Activated B cell treated with CpG ODN at 0.5 μM for 24 hours (primary cell): Measurements from ENCODE around the gene DCHS1. TPM values are rescaled to one million over a fixed set of nuclear protein-coding genes. Genes with fewer than 3 reads are reported as not detected.

Experiments
- ATAC-seq: fragments of 200-7000 bp; cut with Tn5 transposase; one replicate; pipeline ENCODE4 v1.10.0; 2021; ENCODE audit warnings: low read depth, mild to moderate bottlenecking, moderate library complexity
- CTCF ChIA-PET: fragments of 350-600 bp; sonication (Branson Sonifier 250); formaldehyde crosslinking; loops from one replicate; lab custom pipeline; 2021; ENCODE audit warnings: antibody characterized with exemption; lab: Charles Lee
- POLR2A ChIA-PET: fragments of 350-600 bp; sonication (Branson Sonifier 250); formaldehyde crosslinking; loops from one replicate; lab custom pipeline; 2021; ENCODE audit warnings: antibody characterized with exemption; lab: Charles Lee
- DNase-seq: peaks from one replicate; pipeline ENCODE4 v3.0.0; 2022
- H3K27ac Mint-ChIP-seq: one replicate; pipeline ENCODE4 v1.8.0; 2020; ENCODE audit warnings: mixed read lengths
- H3K27me3 Mint-ChIP-seq: one replicate; pipeline ENCODE4 v1.8.0; 2021; ENCODE audit warnings: mixed read lengths
- H3K36me3 Mint-ChIP-seq: one replicate; pipeline ENCODE4 v1.8.0; 2021; ENCODE audit warnings: low read depth, mixed read lengths
- H3K4me1 Mint-ChIP-seq: one replicate; pipeline ENCODE4 v1.8.0; 2021; ENCODE audit warnings: mixed read lengths
- H3K4me3 Mint-ChIP-seq: one replicate; pipeline ENCODE4 v1.8.0; 2020; ENCODE audit warnings: mild to moderate bottlenecking, mixed read lengths
- H3K9me3 Mint-ChIP-seq: one replicate; pipeline ENCODE4 v1.8.0; 2020; ENCODE audit warnings: mixed read lengths
- intact Hi-C: fragments of 100-400 bp; cut with micrococcal nuclease; formaldehyde crosslinking; loops from one replicate; pipeline ENCODE4 v1.15.1; 2024
- total RNA-seq: library from RNA; stranded (reverse); gene quantifications from 2 replicates; pipeline ENCODE4 v1.2.3, GENCODE V29; 2022
- TF ChIP-seq, protein P1 (sequence below): fragments of 200-600 bp; IDR thresholded peaks from one replicate; pipeline ENCODE4 v1.8.0; 2022; ENCODE audit warnings: antibody characterized with exemption, mild to moderate bottlenecking

DCHS1 gene
- total RNA-seq, 1 donor from 2014 or later: 0.22 TPM

DNA sequence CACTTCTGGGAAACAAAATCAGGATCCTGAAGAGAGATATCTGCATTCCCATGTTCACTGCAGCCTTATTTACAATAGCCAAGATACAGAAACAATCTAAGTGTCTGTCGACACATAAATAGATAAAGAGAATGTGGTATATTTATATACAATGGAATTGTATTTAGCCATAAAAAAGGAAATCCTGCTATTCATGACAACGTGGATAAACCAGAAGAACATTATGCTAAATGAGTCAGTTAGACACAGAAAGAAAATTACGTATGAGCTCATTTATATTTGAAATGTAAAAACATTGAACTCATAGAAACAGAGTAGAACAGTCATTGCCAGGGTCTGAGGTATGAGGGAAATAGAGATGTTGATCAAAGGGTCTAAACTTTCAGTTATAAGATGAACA is 21.4 kb upstream of the DCHS1 start:
- Mint-ChIP-seq H3K4me3 (no peak overlapping the region), H3K27ac (no peak overlapping the region), H3K27me3 (no peaks in the 10 kb centered on the region), H3K36me3 (peaks cover 14% of the 10 kb centered on the region), H3K4me1 (peaks cover 8% of the 10 kb centered on the region), H3K9me3 (no peaks in the 10 kb centered on the region)
- DNase-seq (no peak), ATAC-seq (no peak)
- POLR2A ChIA-PET: interaction anchor here (0.6 kb wide), 1 partner anchor 843 kb away, joined by 3 read pairs; no protein-coding TSS in a partner anchor
- CTCF ChIA-PET: no interaction called here
- TF ChIP-seq, protein P1, sequence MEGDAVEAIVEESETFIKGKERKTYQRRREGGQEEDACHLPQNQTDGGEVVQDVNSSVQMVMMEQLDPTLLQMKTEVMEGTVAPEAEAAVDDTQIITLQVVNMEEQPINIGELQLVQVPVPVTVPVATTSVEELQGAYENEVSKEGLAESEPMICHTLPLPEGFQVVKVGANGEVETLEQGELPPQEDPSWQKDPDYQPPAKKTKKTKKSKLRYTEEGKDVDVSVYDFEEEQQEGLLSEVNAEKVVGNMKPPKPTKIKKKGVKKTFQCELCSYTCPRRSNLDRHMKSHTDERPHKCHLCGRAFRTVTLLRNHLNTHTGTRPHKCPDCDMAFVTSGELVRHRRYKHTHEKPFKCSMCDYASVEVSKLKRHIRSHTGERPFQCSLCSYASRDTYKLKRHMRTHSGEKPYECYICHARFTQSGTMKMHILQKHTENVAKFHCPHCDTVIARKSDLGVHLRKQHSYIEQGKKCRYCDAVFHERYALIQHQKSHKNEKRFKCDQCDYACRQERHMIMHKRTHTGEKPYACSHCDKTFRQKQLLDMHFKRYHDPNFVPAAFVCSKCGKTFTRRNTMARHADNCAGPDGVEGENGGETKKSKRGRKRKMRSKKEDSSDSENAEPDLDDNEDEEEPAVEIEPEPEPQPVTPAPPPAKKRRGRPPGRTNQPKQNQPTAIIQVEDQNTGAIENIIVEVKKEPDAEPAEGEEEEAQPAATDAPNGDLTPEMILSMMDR: no peak
- intact Hi-C loops: no loop called here

DNA sequence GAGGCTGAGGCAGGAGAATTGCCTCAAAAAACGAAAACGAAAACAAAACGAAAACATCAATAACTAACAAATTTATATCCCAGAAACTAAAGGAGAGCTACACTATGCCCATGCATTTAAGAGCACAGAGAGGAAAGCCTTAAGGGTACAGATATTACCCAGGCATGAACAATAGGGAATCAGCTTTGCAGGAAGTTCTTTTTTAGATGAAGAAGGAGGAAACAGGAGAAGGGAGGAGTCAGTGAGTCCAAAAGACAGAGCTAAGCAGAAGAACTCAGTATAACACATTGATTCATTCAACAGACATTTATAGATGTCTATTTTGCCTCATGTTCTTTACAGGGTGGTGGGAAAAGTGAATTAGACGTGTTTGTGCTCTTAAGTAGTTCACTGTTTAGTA is 19.3 kb upstream of the DCHS1 start:
- peaks cover 2% of the 10 kb centered on the region for H3K27me3 Mint-ChIP-seq
- peaks cover 2% of the 10 kb centered on the region for H3K36me3 Mint-ChIP-seq
- no peak overlapping the region for H3K27ac Mint-ChIP-seq
- ChIA-PET POLR2A (no interaction called here), CTCF (interaction anchor here (2.0 kb wide), 1 partner anchor 8 kb away, joined by 8 read pairs; the partner anchor contains the start of gene MRPL17)
- intact Hi-C loops: no loop called here
- DNase-seq: no peak
- TF ChIP-seq, protein P1: no peak
- H3K4me1 Mint-ChIP-seq: no peaks in the 10 kb centered on the region
- H3K4me3 Mint-ChIP-seq: no peak overlapping the region
- H3K9me3 Mint-ChIP-seq: no peaks in the 10 kb centered on the region
- ATAC-seq: no peak

- intact Hi-C loops: no loop called here
- DNase-seq: no peak
- ChIA-PET CTCF (interaction anchor here (2.0 kb wide), 1 partner anchor 9 kb away, joined by 8 read pairs; the partner anchor contains the start of gene MRPL17), POLR2A (no interaction called here)
- Mint-ChIP-seq H3K9me3 (no peaks in the 10 kb centered on the region), H3K4me1 (no peaks in the 10 kb centered on the region), H3K4me3 (no peak overlapping the region), H3K27ac (no peak overlapping the region), H3K36me3 (peaks cover 2% of the 10 kb centered on the region), H3K27me3 (peaks cover 2% of the 10 kb centered on the region)
- no peak for ATAC-seq
- TF ChIP-seq, protein P1: no peak
Observed at GRCh38 chr11:6674219-6674597, 18.6 kb upstream of the DCHS1 start.

DNA sequence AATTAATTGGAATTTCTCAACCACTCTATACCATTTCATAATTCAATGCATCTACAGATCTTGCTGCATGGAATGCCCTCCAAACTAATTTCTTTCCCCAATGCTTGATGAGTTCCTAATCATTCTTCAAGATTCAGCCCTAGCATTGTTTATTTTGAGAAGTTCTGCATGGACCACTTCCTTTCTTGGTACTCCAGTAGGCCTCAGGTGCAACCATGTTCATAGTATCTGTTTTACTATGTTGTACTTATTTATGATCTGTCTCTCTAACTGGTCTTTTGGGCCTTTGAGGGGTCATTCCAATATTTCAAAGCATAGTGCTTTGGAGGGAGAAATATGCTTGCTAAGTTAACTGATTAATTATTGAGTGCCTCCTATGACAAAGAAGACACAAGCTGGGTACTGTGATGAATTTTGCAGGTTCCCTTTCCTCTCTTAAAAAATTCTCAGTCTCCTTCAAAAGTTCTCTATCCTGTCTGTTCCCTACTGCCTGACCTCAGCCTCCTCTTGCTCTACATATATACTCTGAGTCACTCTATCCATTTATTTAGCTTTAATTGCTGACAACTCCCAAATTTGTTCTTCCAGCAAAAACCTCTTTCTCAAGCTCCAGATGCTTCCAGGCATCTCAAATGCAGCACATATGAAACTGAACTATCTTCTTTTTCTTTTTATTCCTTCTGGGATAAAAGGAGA is 18.1 kb upstream of the DCHS1 start:
- no peak for DNase-seq
- ChIA-PET CTCF (interaction anchor here (2.0 kb wide), 1 partner anchor 9 kb away, joined by 8 read pairs; the partner anchor contains the start of gene MRPL17), POLR2A (no interaction called here)

DNA sequence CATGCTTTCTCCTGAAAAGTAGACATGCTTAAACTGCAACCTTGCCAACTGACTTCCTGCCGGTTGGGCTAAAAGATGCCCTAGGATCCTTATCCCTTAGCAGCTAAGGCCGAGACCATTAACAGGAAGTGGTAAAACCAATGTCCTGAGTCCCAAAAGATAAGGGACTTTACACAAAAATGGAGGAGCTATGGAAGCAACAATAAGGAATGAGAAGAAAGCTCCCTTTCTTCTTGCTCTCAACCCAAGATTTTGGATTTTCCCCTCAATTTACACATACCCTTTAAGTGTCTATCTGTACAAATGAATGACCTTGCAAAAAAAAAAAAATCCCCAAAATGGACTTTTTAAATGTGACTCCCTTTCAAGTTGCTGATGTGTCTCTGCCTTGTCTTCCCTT is 16.4 kb upstream of the DCHS1 start:
- Mint-ChIP-seq H3K27me3 (peaks cover 2% of the 10 kb centered on the region), H3K4me1 (peaks cover 4% of the 10 kb centered on the region), H3K9me3 (no peaks in the 10 kb centered on the region), H3K27ac (no peak overlapping the region), H3K36me3 (no peaks in the 10 kb centered on the region), H3K4me3 (no peak overlapping the region)
- TF ChIP-seq, protein P1: no peak
- no peak for ATAC-seq
- DNase-seq: no peak
- intact Hi-C loops: no loop called here
- ChIA-PET CTCF (interaction anchor here (0.9 to 1.8 kb wide), 3 partner anchors 11 to 140 kb away, joined by 3 to 6 read pairs (median 4); partner anchors contain the start of gene MRPL17), POLR2A (interaction anchor here (1.1 kb wide), 1 partner anchor 60 kb away, joined by 4 read pairs; the partner anchor contains the start of gene TAF10)

More for the DNA sequence above, 18.1 kb upstream of the DCHS1 start:
- no peak overlapping the region for H3K27ac Mint-ChIP-seq
- TF ChIP-seq, protein P1: no peak
- no peak overlapping the region for H3K4me3 Mint-ChIP-seq
- ATAC-seq: no peak
- no peaks in the 10 kb centered on the region for H3K4me1 Mint-ChIP-seq
- H3K36me3 Mint-ChIP-seq: no peaks in the 10 kb centered on the region
- no peaks in the 10 kb centered on the region for H3K9me3 Mint-ChIP-seq
- intact Hi-C loops: no loop called here
- H3K27me3 Mint-ChIP-seq: peaks cover 2% of the 10 kb centered on the region
